Bronchial epithelial cell (primary cell): ENCODE results near the gene GOLGA6L10. TPM values are rescaled to one million over a fixed set of nuclear protein-coding genes. Genes with fewer than 3 reads are reported as not detected.

Source experiments
- DNase-seq: peaks from one replicate; pipeline ENCODE4 v3.0.0-alpha.2; 2010; ENCODE audit warnings: low read depth
- FAIRE-seq: peaks from 2 replicates; lab custom pipeline; 2011; peaks lifted over from hg19 to GRCh38; lab: Jason Lieb, UNC
- H3K27me3 ChIP-seq: 2 replicates; pipeline ENCODE4 v1.5.1; 2011; ENCODE audit warnings: low read length; ENCODE audit not compliant: control insufficient read depth, insufficient read depth
- H3K36me3 ChIP-seq: 2 replicates; pipeline ENCODE4 v1.5.1; 2011; ENCODE audit warnings: low read length; ENCODE audit not compliant: control insufficient read depth, insufficient read depth
- H3K4me3 ChIP-seq: 2 replicates; pipeline ENCODE4 v1.5.1; 2011; ENCODE audit warnings: mild to moderate bottlenecking, low read depth, low read length, control low read depth
- CTCF ChIP-seq: IDR thresholded peaks from 2 replicates; pipeline ENCODE4 v1.5.1; 2011; ENCODE audit warnings: mild to moderate bottlenecking, moderate library complexity, low read length, control low read depth, inconsistent platforms; ENCODE audit not compliant: insufficient read depth, severe bottlenecking
- total RNA-seq: library from RNA; depleted of rRNA; stranded (reverse); fragments of >200 nt; gene quantifications from 2 replicates; pipeline ENCODE4 v1.2.1, GENCODE V29; 2014

GOLGA6L10 gene
- total RNA-seq, 1 donor from 2014 or later, result 0.79 TPM

- no peaks in the 10 kb centered on the region for H3K27me3 ChIP-seq
- H3K4me3 ChIP-seq, result no peak overlapping the region
- FAIRE-seq (no peak), DNase-seq (no peak)
- no peak for TF ChIP-seq CTCF
- H3K36me3 ChIP-seq, result no peaks in the 10 kb centered on the region
Observed at GRCh38 chr15:82309802-82310201, 39.5 kb downstream of the GOLGA6L10 start.

- Histone ChIP-seq H3K4me3 (no peak overlapping the region), H3K36me3 (no peaks in the 10 kb centered on the region), H3K27me3 (no peaks in the 10 kb centered on the region)
- FAIRE-seq, result peak; percentile 52
- no peak for TF ChIP-seq CTCF
- DNase-seq, result no peak
Observed at GRCh38 chr15:82307714-82308081, 41.6 kb downstream of the GOLGA6L10 start.

- no peak for FAIRE-seq
- no peak for DNase-seq
Observed at GRCh38 chr15:82306791-82307713, 42.2 kb downstream of the GOLGA6L10 start.

GRCh38 chr15:82305621-82306048, 43.6 kb downstream of the GOLGA6L10 start:
- Histone ChIP-seq H3K36me3 (no peaks in the 10 kb centered on the region), H3K4me3 (no peak overlapping the region), H3K27me3 (no peaks in the 10 kb centered on the region)
- TF ChIP-seq CTCF, result no peak
- DNase-seq (no peak), FAIRE-seq (no peak)

More at GRCh38 chr15:82306791-82307713, 42.2 kb downstream of the GOLGA6L10 start:
- H3K27me3 ChIP-seq, result no peaks in the 10 kb centered on the region
- no peaks in the 10 kb centered on the region for H3K36me3 ChIP-seq
- no peak for TF ChIP-seq CTCF
- no peak overlapping the region for H3K4me3 ChIP-seq

- no peak for DNase-seq
- Histone ChIP-seq H3K27me3 (no peaks in the 10 kb centered on the region), H3K4me3 (no peak overlapping the region), H3K36me3 (no peaks in the 10 kb centered on the region)
- no peak for TF ChIP-seq CTCF
- no peak for FAIRE-seq
Observed at GRCh38 chr15:82304778-82305090, 44.5 kb downstream of the GOLGA6L10 start.
